Muscle of leg (tissue), 11 donors: ENCODE measurements around the gene SETD2. TPM values are rescaled to one million over a fixed set of nuclear protein-coding genes. Genes with fewer than 3 reads are reported as not detected.

Experiments
- DNase-seq: peaks from one replicate; pipeline ENCODE4 v3.0.0; 2013
- H3K27ac ChIP-seq: one replicate; pipeline ENCODE4 v1.5.1; 2013; ENCODE audit warnings: mild to moderate bottlenecking, low read length, control low read depth
- H3K27me3 ChIP-seq: one replicate; pipeline ENCODE4 v1.6.1; 2013; ENCODE audit warnings: low read length; ENCODE audit not compliant: control insufficient read depth, insufficient read depth
- H3K36me3 ChIP-seq: one replicate; pipeline ENCODE4 v1.6.1; 2013; ENCODE audit warnings: low read length; ENCODE audit not compliant: control insufficient read depth, insufficient read depth
- H3K4me1 ChIP-seq: one replicate; pipeline ENCODE4 v1.6.1; 2013; ENCODE audit warnings: low read length; ENCODE audit not compliant: control insufficient read depth, insufficient read depth
- H3K4me3 ChIP-seq: one replicate; pipeline ENCODE4 v1.5.1; 2013; ENCODE audit warnings: low read length, control low read depth
- H3K9me3 ChIP-seq: replicated peaks from 2 replicates; pipeline ENCODE4 v1.6.1; 2013; ENCODE audit warnings: low read depth, low read length; ENCODE audit not compliant: control insufficient read depth
- WGBS: methylation state at CpG from one replicate; pipeline ENCODE4 v1.1.5; 2013; ENCODE audit warnings: missing lambda C conversion rate; ENCODE audit not compliant: insufficient coverage; 5-methylcytosine and 5-hydroxymethylcytosine counted together
- polyA plus RNA-seq, 8 donors: library from polyadenylated mRNA; unstranded; fragments of 120-200 nt; gene quantifications; one replicate each; pipeline versions ENCODE4 v1.2.1 to v1.2.3, GENCODE V29; 2013; ENCODE audit warnings: inconsistent platforms in 1 of 8, low replicate concordance in 1 of 8; ENCODE audit not compliant: insufficient read length in 8 of 8, insufficient read depth in 1 of 8
- total RNA-seq: library from RNA; stranded (reverse); fragments of 120-200 nt; gene quantifications from one replicate; pipeline ENCODE4 v1.2.4, GENCODE V29; 2013

The SETD2 gene
- total and polyA plus RNA-seq, 9 donors, result 26.1 to 46.1 (median 38.5) TPM

DNA sequence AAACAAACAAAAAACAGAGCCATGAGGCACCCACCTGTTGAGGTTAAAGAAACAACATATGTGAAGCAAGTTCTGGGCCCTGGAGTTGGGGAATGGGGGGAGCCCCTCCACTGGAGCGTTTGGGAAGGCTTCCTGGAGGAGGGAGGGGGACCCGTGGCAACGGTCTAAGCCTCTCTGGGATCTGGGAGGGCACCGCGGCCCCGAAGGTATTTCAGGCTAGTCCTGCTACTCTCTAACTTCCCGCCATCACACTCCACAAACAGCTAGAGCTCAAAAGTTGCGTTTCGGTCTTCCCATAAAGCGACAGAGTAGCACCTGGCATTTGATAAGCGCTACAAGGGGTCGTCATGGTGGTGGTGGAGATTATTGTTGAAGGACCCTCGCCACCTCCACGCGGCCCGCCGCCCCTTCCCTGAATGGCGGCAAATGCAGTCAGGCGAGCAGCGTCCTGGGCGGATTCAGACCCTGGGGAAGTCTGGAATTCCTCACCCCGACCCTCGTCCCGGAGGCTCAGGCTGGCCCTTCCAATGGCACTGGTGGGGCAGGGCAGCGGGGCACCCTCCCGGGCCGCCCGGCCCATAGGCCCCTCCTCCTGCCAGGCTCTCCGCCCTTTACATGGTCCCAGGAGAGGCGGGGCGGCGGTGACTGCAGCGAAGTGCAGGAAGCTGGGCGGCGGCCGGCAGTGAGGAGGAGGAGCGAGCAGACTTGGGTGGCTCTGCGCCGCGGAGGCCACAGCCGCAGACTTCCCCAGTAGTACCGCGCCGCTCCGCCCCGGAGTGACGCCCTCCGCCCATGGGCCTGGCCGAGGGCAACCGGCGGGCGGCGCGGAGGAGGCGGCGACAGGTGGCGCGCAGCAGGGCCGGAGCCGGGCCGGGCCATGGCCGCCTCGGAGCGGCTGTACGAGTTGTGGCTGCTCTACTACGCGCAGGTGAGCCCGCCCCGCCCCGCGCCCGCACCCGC is 184.6 kb downstream of the SETD2 start, which contains the start of gene NBEAL2:
Gene NBEAL2 (plus strand): TSS at position 682 of the 960 bp plus-strand sequence. CDS start 196 bp downstream, at position 878.
- WGBS, result under 1% methylated on average over 60 of the region's 73 CpGs
- peaks cover 6% of the 10 kb centered on the region for H3K36me3 ChIP-seq
- peak; percentile 96 for DNase-seq
- no peaks in the 10 kb centered on the region for H3K27me3 ChIP-seq
- peak within 1 kb of the TSS; percentile 87 for H3K27ac ChIP-seq
- H3K4me1 ChIP-seq, result peaks cover 35% of the 10 kb centered on the region
- H3K4me3 ChIP-seq, result peak within 1 kb of the TSS; percentile 82
- no peaks in the 10 kb centered on the region for H3K9me3 ChIP-seq

DNA sequence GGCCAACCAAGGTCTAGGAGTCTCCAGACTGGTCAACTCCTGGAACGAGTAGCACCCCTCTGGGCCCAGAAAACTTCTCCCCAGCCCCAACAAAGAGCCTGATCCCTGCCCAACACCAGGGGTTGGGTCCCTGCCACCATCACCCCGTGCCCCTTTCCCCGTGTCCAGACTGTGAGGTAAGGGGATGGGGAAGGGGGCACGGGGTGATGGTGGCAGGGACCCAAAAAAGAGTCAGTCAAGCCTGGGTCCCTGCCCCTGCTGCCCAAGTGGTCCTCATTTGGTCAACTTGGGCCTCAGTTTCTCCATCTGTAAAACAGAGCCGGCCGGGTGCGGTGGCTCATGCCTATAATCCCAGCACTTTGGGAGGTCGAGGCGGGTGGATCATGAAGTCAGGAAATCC is 185.5 kb downstream of the SETD2 start:
- H3K4me3 ChIP-seq, result no peak overlapping the region
- 87% methylated on average over 6 of the region's 9 CpGs for WGBS
- H3K36me3 ChIP-seq, result peaks cover 6% of the 10 kb centered on the region
- H3K9me3 ChIP-seq, result no peaks in the 10 kb centered on the region
- no peak for DNase-seq
- H3K27me3 ChIP-seq, result no peaks in the 10 kb centered on the region
- no peak overlapping the region for H3K27ac ChIP-seq
- peaks cover 35% of the 10 kb centered on the region for H3K4me1 ChIP-seq

DNA sequence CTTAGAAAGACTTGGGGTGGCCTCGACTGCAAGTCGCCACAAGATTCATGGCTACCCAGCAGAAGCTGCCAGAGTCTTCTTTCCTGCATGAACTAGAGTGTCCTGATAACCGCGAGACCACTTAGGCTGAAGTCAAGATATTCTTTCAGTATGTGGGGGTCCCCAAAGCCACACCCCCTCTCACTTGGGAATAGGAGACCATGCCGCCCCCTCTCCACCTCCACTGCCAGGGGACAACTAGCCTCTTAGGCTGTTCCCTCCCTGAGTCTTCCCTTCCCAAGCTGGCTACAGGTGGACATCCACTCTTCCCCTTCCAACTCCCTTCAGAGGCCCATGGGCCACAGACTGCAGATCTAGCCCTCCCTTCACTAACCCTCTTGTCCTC is 186.1 kb downstream of the SETD2 start:
- Histone ChIP-seq H3K27me3 (no peaks in the 10 kb centered on the region), H3K4me1 (peaks cover 35% of the 10 kb centered on the region), H3K36me3 (peaks cover 6% of the 10 kb centered on the region), H3K27ac (no peak overlapping the region), H3K9me3 (no peaks in the 10 kb centered on the region), H3K4me3 (no peak overlapping the region)
- WGBS, result 100% methylated on average over 1 of the region's 5 CpGs
- DNase-seq, result no peak

DNA sequence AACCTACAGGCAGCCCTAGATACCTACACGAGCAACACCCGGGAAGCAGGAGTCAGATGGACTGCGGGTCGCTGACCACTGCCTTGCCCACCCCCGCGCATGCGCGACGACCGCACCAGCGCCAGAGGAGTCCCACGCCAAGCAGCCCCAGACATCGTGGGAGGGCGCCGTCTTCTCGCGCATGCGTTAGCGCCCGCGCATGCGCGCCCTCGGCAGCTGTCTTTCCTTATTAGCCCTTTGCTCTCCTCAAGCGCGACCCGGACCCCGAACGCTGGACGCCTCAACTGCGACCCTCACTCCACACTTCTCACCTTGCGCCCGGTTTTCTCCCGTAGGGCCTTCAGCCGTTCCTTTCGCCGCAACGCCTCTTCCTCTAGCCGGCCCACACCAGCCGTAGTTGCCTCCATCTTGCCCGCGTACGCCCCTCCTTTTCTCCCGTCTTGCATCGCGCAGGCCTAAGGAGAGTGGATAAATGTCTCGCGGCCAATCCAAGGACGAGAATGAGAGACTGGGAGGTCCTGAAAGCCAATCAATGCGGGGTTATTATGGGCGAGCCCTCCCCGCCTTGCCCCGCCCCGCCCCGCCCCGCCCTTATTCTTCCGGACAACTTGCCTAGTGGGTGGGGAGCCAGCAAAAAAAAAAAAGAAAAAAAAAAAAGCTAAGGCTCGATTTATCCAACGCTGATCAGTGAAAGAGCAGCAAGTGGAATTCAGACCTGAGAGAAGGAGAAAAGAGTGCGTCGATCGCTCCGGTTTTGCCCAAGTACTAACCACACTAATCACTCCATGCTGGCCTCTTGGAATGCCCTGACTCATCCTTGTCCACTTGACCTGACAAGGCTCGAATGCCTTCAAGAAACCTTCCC is 187.4 kb downstream of the SETD2 start, which contains the start of gene CCDC12:
Gene CCDC12 (minus strand): TSS at position 420 of the 865 bp plus-strand sequence. CDS start 13 bp downstream, at position 407.
- H3K27me3 ChIP-seq, result no peaks in the 10 kb centered on the region
- under 1% methylated on average over 50 of the region's 64 CpGs for WGBS
- peak within 1 kb of the TSS; percentile 69 for H3K4me3 ChIP-seq
- peak within 1 kb of the TSS; percentile 98 for H3K27ac ChIP-seq
- peak; percentile 100 for DNase-seq
- H3K36me3 ChIP-seq, result peaks cover 6% of the 10 kb centered on the region
- peaks cover 35% of the 10 kb centered on the region for H3K4me1 ChIP-seq
- H3K9me3 ChIP-seq, result no peaks in the 10 kb centered on the region

DNA sequence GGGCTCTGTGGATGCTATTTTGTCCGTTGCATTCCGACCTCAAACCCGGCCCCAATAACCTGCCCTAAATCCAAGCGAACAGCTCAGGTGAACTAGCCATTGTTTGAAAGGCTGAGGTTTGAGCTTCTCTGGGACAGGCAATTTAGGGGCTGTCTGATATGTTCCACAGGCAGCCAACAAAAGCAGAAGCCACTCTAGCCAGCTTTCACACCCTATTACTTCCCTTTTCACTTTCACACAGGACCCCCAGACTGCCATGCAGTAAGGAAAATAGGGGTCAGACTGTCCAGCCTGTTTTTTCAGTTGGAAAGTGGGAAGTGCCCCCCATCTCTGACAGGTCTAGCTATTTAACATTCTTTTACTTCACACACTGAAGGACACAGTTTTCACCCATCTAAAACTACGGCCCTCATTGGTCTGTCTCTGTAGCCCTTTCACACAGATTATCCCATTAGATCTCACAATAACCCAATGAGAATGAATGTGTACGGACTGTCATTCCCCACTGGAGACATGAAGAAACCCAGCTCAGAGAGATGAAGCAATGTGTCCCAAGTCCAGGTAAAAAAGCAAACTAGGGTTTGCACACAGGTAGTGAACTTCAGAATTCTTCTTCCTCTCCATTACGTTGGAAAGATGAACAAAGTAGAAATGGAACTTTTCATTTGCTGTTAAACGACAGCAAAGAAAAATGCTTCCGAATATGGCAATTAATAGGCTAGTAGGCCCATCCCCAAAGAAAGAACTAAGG is 189.3 kb downstream of the SETD2 start:
- Histone ChIP-seq H3K27me3 (no peaks in the 10 kb centered on the region), H3K36me3 (peaks cover 14% of the 10 kb centered on the region), H3K9me3 (no peaks in the 10 kb centered on the region), H3K27ac (no peak overlapping the region), H3K4me1 (peaks cover 31% of the 10 kb centered on the region), H3K4me3 (no peak overlapping the region)
- 83% methylated on average over 4 of the region's 9 CpGs for WGBS
- DNase-seq, result no peak

DNA sequence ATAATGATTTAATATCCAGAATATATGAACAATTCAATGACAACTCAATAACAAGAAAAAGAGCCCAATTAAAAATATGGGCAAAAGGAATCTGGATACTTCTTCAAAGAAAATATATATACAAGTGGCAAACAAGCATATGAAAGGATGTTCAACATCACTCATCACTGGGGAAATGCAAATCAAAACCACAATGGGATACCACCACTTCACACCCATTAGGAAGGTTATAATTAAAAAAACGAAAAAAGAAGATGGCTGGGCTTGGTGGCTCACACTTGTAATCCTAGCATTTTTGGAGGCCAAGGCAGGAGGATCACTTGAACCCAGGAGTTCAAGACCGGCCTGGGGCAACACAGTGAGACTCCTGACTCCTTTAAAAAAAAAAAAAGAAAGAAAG is 191.5 kb downstream of the SETD2 start:
- Histone ChIP-seq H3K4me3 (no peak overlapping the region), H3K27ac (no peak overlapping the region), H3K9me3 (no peaks in the 10 kb centered on the region), H3K4me1 (peaks cover 21% of the 10 kb centered on the region), H3K27me3 (no peaks in the 10 kb centered on the region), H3K36me3 (peaks cover 22% of the 10 kb centered on the region)
- no peak for DNase-seq
- WGBS, result no CpG with 5 or more reads among the region's 2 CpGs

DNA sequence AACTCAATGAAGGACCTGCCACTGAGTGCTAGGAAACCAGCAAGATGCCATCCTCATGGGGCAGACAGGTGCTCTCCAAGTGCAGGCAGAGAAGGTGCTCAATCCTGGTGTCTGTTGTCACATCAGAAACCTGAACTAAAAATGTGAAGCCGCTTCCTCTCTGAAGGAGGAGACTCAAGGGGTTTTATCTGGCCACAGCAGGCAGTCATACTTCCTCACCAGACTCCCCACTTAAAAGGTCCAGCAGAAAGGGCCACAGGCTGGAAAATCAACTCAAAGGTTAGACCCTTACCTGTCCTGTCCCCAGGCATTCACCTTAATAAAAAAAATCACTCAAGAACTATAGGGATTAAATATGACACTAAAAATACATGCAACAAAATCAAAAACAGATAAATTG is 192.2 kb downstream of the SETD2 start:
- WGBS, result no CpG with 5 or more reads among the region's 1 CpG
- no peaks in the 10 kb centered on the region for H3K27me3 ChIP-seq
- H3K4me1 ChIP-seq, result peaks cover 17% of the 10 kb centered on the region
- H3K27ac ChIP-seq, result no peak overlapping the region
- peaks cover 22% of the 10 kb centered on the region for H3K36me3 ChIP-seq
- H3K4me3 ChIP-seq, result no peak overlapping the region
- DNase-seq, result no peak
- no peaks in the 10 kb centered on the region for H3K9me3 ChIP-seq

DNA sequence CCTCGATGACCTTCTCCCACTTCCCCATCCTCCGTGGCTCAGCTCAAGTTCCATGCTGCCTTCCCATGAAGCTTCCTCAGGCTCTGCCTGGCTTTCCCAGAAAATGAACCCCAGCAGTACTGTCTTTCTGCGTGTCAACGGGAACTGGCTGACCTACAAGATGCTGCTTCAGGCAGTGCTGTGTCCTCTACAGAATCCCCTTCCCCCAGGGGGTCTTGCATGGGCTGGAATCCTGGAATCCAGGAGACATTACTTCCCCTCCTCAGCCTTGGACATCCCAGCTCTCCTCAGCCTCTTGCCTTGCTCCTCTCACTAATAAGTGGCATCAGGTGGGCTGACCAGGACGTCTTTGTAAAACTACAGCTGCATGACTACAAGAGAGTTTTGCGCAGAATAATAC is 192.8 kb downstream of the SETD2 start:
- Histone ChIP-seq H3K36me3 (peaks cover 22% of the 10 kb centered on the region), H3K4me3 (no peak overlapping the region), H3K27me3 (no peaks in the 10 kb centered on the region), H3K9me3 (no peaks in the 10 kb centered on the region), H3K27ac (no peak overlapping the region), H3K4me1 (peaks cover 17% of the 10 kb centered on the region)
- DNase-seq, result no peak
- whole genome bisulfite sequencing, result 58% methylated on average over 4 of the region's 6 CpGs

DNA sequence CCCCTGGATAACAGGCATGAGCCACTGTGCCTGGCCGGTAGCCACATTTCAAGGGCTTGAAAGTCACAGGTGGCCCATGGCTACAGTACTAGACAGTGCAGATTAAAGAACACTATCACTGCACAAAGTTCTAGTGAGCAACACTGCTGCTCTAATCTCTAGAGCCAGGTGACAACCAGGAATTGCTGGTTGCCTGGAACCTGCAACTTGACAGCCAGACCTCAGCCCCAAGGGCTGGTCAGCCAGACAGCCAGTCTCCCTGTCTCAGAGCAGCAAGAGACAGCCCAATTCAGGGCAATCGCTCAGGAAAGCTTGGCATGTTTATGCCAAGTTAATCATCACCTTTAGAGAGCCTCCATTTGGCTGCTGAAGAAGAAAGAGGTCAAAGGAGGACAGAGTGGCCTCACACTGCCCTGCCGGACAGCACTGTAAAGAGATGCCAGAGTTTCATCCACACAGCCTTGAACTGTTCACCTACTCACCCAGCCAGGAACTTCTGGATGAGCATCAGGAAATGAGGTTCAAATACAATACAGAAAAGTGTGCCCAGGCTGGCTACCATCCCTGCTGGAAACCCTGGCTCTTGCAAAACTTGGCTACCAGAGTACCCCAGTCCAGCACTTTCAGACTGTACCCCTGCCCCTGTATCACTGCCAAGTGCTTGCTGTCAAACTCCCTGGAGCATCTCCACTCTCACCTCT is 193.4 kb downstream of the SETD2 start:
- H3K27ac ChIP-seq, result no peak overlapping the region
- no peak for DNase-seq
- no peak overlapping the region for H3K4me3 ChIP-seq

More for the DNA sequence above, 193.4 kb downstream of the SETD2 start:
- no peaks in the 10 kb centered on the region for H3K27me3 ChIP-seq
- no peaks in the 10 kb centered on the region for H3K9me3 ChIP-seq
- peaks cover 15% of the 10 kb centered on the region for H3K4me1 ChIP-seq
- H3K36me3 ChIP-seq, result peaks cover 27% of the 10 kb centered on the region
- WGBS, result 75% methylated on average over 1 of the region's 3 CpGs
